ENCODE measurements around the gene TRMU.

DNA sequence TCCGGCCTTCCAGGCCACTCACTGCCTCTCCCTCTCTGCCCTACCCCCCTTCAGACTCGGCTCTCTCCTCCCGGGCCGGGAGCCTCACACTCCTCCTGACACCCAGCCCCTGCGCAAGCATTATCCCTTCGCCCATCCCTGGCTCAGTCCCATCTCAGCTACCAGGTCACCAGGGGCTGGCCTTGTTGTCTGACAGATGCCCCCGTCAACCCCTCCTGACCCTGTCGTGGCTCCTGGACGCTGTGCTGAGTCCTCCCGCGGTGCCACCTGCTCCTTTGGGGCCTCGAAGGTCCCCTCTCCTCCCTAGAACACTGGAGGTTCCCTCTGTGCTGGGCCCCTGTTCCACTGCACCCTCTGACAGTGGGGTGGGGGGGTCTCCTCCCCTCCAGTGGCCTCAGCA is 32.9 kb downstream of the TRMU start:
- TF ChIP-seq, protein P1, sequence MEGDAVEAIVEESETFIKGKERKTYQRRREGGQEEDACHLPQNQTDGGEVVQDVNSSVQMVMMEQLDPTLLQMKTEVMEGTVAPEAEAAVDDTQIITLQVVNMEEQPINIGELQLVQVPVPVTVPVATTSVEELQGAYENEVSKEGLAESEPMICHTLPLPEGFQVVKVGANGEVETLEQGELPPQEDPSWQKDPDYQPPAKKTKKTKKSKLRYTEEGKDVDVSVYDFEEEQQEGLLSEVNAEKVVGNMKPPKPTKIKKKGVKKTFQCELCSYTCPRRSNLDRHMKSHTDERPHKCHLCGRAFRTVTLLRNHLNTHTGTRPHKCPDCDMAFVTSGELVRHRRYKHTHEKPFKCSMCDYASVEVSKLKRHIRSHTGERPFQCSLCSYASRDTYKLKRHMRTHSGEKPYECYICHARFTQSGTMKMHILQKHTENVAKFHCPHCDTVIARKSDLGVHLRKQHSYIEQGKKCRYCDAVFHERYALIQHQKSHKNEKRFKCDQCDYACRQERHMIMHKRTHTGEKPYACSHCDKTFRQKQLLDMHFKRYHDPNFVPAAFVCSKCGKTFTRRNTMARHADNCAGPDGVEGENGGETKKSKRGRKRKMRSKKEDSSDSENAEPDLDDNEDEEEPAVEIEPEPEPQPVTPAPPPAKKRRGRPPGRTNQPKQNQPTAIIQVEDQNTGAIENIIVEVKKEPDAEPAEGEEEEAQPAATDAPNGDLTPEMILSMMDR (IDR thresholded peaks at IDR 0.05): no peak
- TF ChIP-seq POLR2A (IDR thresholded peaks at IDR 0.05): no peak
